Aorta (tissue), 5 donors: ENCODE results near the gene KRTAP3-3. TPM values are rescaled to one million over a fixed set of nuclear protein-coding genes. Genes with fewer than 3 reads are reported as not detected.

Source experiments
- ATAC-seq: fragments of 200-7000 bp; cut with Tn5 transposase; one replicate; pipeline ENCODE4 v1.9.1; 2022; ENCODE audit warnings: moderate library complexity; ENCODE audit not compliant: low FRiP score
- DNase-seq, 2 donors: peaks; one replicate each; pipeline ENCODE4 v3.0.0-alpha.2; 2020
- H3K27ac ChIP-seq, 2 donors: one replicate each; pipeline ENCODE4 v1.5.1; 2013; ENCODE audit warnings: low read length in 2 of 2, mild to moderate bottlenecking in 2 of 2, moderate library complexity in 2 of 2, control low read depth in 1 of 2, inconsistent platforms in 1 of 2, low read depth in 1 of 2
- H3K27me3 ChIP-seq, 2 donors: one replicate each; pipeline ENCODE4 v1.6.1; 2013; ENCODE audit warnings: control low read depth in 1 of 2, low read length in 1 of 2, mild to moderate bottlenecking in 1 of 2, moderate library complexity in 1 of 2; ENCODE audit not compliant: insufficient read depth in 2 of 2, control insufficient read depth in 1 of 2
- H3K36me3 ChIP-seq, 2 donors: one replicate each; pipeline ENCODE4 v1.6.1; 2013; ENCODE audit warnings: control low read depth in 1 of 2, low read length in 1 of 2, mild to moderate bottlenecking in 1 of 2; ENCODE audit not compliant: insufficient read depth in 2 of 2, control insufficient read depth in 1 of 2
- H3K4me1 ChIP-seq, 2 donors: one replicate each; pipeline ENCODE4 v1.6.1; 2013; ENCODE audit warnings: low read length in 2 of 2, control low read depth in 1 of 2, mild to moderate bottlenecking in 1 of 2, moderate library complexity in 1 of 2; ENCODE audit not compliant: insufficient read depth in 2 of 2, control insufficient read depth in 1 of 2
- H3K4me3 ChIP-seq, 2 donors: one replicate each; pipeline ENCODE4 v1.5.1; 2013; ENCODE audit warnings: low read length in 2 of 2, control low read depth in 1 of 2, mild to moderate bottlenecking in 1 of 2
- H3K9me3 ChIP-seq: one replicate; pipeline ENCODE4 v1.6.1; 2013; ENCODE audit warnings: mild to moderate bottlenecking, low read length; ENCODE audit not compliant: control insufficient read depth
- WGBS, 2 donors: extraction: QIAGEN DNeasy Blood & Tissue Kit; methylation state at CpG; one replicate each; pipeline ENCODE4 v1.1.7; 2013; 5-methylcytosine and 5-hydroxymethylcytosine counted together
- intact Hi-C, 2 donors: fragments of 100-400 bp; cut with DNase I; formaldehyde crosslinking; loops; one replicate each; pipeline versions ENCODE4 v1.14.2 to v1.15.0; 2022
- polyA plus RNA-seq, 2 donors: library from polyadenylated mRNA; stranded (reverse); fragments of 200-250 nt; gene quantifications; one replicate each; pipeline ENCODE4 v1.2.3, GENCODE V29; 2013
- total RNA-seq, 2 donors: library from RNA; stranded (reverse); fragmentation: NEBNext Ultra II Directional; extraction: Animal tissue kit (Norgen Biotek cat#: 25700); gene quantifications; one replicate each; pipeline ENCODE4 v1.2.1, GENCODE V29; 2021
- donor health status: healthy with polysubstance abuse.
- donor health status: Bipolar disorder and iron deficiency.
- donor health status: DM: no; HTN: no; CAD: no.
- donor health status: DM: no; HTN: no; CAD: no.
- donor health status: DM: yes; HTN: yes; CAD: no.

The KRTAP3-3 gene
- total and polyA plus RNA-seq, 4 donors, result not detected

DNA sequence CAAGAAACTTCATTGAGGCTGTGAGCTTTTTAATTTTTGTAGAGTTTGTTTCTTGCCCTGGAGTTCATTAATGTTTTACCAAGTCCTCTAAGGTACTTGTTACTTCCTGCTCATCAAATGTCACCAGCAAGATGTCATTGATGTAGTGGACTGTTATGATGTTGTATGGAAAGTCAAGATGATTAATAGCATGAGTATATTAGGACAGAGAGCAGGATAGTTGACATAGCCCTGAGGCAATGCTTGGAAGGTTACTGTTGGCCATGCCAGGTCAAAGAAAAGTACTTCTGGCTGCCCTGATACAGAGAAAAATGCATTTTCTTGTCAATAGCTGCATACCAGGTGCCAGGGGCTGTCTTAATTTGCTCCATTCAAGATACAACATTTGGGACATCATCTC is 26.4 kb upstream of the KRTAP3-3 start:
- Histone ChIP-seq H3K9me3 (peaks cover 2% of the 10 kb centered on the region), H3K4me3 (no peak overlapping the region), H3K36me3 (no peaks in the 10 kb centered on the region), H3K4me1 (no peaks in the 10 kb centered on the region), H3K27ac (no peak overlapping the region), H3K27me3 (no peaks in the 10 kb centered on the region)
- ATAC-seq (no peak), DNase-seq (no peak)
- intact Hi-C loops, result no loop called here

DNA sequence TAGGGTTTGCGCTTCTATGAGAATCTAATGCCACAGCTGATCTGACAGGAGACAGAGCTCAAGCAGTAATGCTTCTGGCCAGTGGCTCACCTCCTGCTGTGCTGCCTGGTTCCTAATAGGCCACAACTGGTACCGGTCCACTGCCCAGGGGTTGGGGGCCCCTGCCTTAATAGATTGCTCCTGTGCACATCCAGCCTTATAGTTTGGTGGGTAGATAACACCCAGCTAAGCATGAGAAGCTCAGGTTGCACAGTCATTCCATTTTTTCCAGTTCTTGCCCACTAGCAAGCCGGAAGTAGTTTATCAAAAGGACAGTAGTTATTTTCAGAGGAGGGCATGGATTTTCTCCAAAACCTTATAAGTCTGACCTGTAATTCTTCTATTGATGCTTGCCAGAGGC is 25.5 kb upstream of the KRTAP3-3 start:
- intact Hi-C loops, result no loop called here
- ATAC-seq (no peak), DNase-seq (no peak)
- H3K27me3 ChIP-seq, result no peaks in the 10 kb centered on the region
- peaks cover 2% of the 10 kb centered on the region for H3K9me3 ChIP-seq
- H3K4me1 ChIP-seq, result no peaks in the 10 kb centered on the region
- H3K4me3 ChIP-seq, result no peak overlapping the region
- no peak overlapping the region for H3K27ac ChIP-seq
- WGBS, 2 donors, result 80 to 91% methylated on average over 3 of the region's 3 CpGs
- H3K36me3 ChIP-seq, result no peaks in the 10 kb centered on the region

DNA sequence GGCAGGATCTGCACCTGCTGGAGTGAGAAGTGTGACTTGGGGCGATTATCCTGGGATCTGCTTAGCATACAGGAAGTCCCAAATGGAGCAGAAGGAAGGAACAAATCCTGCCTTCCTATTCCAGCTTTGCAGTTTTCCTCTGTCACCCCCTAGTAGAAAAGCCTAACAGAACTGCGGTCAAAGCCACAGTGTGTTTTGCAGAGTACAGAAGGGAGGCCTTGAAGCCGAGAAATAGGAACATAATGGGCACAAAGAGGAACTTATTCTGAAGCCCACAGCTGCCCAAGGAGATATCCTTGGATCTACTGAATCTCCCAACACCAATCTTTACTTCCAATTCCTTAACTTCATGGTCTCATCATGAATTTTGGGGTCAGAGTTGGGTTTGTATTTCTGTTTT is 24.6 kb upstream of the KRTAP3-3 start:
- H3K4me1 ChIP-seq, result no peaks in the 10 kb centered on the region
- H3K4me3 ChIP-seq, result no peak overlapping the region
- no peak overlapping the region for H3K27ac ChIP-seq
- H3K36me3 ChIP-seq, result no peaks in the 10 kb centered on the region
- 76 to 85% methylated on average over 3 of the region's 3 CpGs for WGBS, 2 donors
- ATAC-seq (no peak), DNase-seq (no peak)
- intact Hi-C loops, result no loop called here
- H3K27me3 ChIP-seq, result no peaks in the 10 kb centered on the region
- H3K9me3 ChIP-seq, result peaks cover 2% of the 10 kb centered on the region

DNA sequence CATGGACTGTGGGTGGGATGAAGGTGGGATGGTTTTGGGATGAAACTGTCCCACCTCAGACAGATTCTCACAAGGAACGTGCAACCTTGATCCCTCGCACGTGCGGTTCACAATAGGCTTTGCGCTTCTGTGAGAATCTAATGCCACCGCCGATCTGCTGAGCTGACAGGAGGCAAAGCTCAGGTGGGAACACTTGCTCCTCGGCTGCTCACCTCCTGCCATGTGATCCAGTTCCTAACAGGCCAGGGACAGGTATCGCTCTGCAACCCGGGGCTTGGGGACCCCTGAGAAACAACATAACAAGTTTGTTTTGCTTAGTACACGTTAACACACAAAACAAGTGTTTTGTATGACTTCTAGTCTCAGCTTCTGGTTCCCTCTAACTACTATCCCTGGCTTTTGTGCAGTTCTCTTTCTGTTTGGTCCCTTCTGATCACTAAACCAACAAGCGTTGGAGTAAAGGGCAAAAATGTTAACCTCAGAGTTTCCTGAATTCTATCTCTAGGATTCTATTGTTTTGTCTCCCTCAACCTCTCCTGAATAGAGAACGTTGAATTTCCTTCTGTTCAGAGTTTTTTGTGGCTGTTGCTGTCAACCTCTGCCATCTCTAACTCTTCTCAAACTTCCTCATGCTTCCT is 22.7 kb upstream of the KRTAP3-3 start:
- DNase-seq, result no peak
- H3K4me3 ChIP-seq, result no peak overlapping the region
- WGBS, 2 donors, result 80 to 84% methylated on average over 13 of the region's 13 CpGs
- intact Hi-C loops, result no loop called here
- peaks cover 2% of the 10 kb centered on the region for H3K9me3 ChIP-seq
- no peaks in the 10 kb centered on the region for H3K27me3 ChIP-seq
- no peak for ATAC-seq
- H3K36me3 ChIP-seq, result no peaks in the 10 kb centered on the region
- H3K4me1 ChIP-seq, result no peaks in the 10 kb centered on the region
- H3K27ac ChIP-seq, result no peak overlapping the region

DNA sequence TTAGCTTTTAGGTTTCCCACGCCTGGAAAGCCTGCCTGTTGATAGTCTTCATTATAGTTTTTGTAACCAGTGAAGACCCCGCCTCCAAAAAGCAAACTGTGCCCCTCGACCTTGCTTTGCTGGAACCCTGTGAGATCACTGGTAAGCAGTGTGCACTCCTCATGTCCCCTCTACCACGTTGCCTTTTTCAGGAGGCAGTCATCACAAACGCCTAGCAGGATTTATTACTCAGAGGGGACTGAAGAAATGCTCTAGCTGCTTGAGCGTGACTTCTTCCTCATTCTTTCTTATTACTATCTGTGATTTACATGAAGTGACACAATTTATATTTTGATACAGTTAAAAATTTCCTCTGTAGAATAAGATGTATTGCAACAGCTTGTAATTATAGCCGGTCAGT is 21.5 kb upstream of the KRTAP3-3 start:
- Histone ChIP-seq H3K36me3 (no peaks in the 10 kb centered on the region), H3K9me3 (peaks cover 2% of the 10 kb centered on the region), H3K4me1 (no peaks in the 10 kb centered on the region), H3K4me3 (no peak overlapping the region), H3K27me3 (no peaks in the 10 kb centered on the region), H3K27ac (no peak overlapping the region)
- ATAC-seq, result no peak
- WGBS, 2 donors, result 23 to 37% methylated on average over 7 of the region's 7 CpGs
- intact Hi-C loops, result no loop called here
- no peak for DNase-seq

DNA sequence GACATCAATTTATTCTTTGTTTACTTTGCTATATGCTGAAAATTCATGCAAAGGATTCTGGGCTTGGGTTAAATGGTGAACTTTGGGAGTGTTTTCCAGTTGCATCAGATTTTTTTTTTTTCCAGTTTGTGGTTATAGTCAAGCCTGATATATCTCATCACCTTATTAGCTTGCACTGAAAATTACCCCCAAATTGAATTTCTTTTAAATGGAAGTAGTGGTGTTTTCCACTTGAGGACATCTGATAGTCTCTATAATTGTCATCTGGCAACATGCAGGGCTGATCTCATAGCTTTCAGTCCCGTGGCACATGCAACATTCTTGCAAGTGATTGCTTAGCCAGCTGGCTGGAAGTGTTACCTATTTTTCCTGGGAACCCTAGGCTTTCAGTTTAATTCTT is 19.6 kb upstream of the KRTAP3-3 start:
- peaks cover 2% of the 10 kb centered on the region for H3K9me3 ChIP-seq
- no peaks in the 10 kb centered on the region for H3K4me1 ChIP-seq
- no peaks in the 10 kb centered on the region for H3K27me3 ChIP-seq
- intact Hi-C loops, result no loop called here
- no peak overlapping the region for H3K27ac ChIP-seq
- H3K36me3 ChIP-seq, result no peaks in the 10 kb centered on the region
- ATAC-seq (no peak), DNase-seq (no peak)
- WGBS, 2 donors, result 4 to 5% methylated on average over 1 of the region's 1 CpG
- H3K4me3 ChIP-seq, result no peak overlapping the region

DNA sequence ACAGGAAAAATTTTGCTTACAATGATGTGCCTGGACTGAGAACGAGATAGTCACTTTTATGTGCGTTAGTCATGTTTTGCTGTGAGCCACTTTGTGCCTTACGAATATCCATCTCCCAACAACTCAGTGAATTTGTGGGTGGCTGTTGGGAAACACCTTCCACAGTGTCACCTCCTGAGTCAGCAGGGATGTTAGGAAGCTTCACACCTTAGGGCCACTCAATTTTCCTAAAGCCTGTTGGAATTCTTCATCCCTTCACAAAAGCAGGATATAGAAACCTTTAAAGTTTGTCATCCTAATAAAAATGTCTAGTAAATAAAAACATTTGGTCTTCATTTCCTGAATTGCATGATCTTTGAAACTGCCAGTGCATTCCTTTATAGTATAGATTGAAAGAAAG is 19.2 kb upstream of the KRTAP3-3 start:
- intact Hi-C loops, result no loop called here
- DNase-seq (no peak), ATAC-seq (no peak)
- Histone ChIP-seq H3K27me3 (no peaks in the 10 kb centered on the region), H3K27ac (no peak overlapping the region), H3K36me3 (no peaks in the 10 kb centered on the region), H3K4me3 (no peak overlapping the region), H3K4me1 (no peaks in the 10 kb centered on the region), H3K9me3 (no peaks in the 10 kb centered on the region)
- WGBS, 2 donors, result 69 to 78% methylated on average over 3 of the region's 3 CpGs

DNA sequence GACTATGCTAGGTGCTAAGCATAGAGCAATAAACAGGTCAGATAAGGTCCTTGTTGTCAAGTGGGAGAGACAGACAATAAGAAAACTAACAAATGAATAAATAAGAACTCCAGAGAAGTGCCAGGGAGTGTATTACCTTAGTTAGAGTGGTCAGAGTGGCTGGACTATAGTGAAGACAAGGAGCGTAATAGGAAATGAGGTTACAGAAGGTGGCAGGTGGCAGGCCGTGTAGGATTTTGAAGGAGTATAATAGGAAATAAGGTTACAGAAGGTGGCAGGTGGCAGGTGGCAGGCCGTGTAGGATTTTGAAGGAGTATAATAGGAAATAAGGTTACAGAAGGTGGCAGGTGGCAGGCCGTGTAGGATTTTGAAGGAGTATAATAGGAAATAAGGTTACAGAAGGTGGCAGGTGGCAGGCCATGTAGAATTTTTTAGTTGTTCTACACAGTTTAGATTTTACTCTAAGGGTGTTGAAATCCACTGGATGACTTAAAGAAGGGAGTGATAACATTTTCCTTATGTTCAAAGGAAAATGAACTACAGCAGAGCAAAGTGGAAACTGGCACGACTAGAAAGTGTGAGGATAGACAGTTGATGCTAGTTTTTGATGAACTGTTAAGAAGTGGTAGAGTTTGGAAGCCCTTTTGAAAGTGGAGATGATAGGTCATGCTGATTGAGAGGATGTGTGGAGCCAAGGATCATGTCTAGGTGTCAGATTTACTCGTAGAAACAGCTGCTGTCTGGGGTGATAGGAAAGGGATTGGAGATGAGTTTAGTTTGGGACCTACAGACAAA is 18.6 kb upstream of the KRTAP3-3 start:
- Histone ChIP-seq H3K4me1 (no peaks in the 10 kb centered on the region), H3K9me3 (no peaks in the 10 kb centered on the region), H3K27me3 (no peaks in the 10 kb centered on the region), H3K36me3 (no peaks in the 10 kb centered on the region), H3K27ac (no peak overlapping the region), H3K4me3 (no peak overlapping the region)
- WGBS, 2 donors, result 70% methylated on average over 6 of the region's 6 CpGs
- DNase-seq (no peak), ATAC-seq (no peak)
- intact Hi-C loops, result no loop called here

DNA sequence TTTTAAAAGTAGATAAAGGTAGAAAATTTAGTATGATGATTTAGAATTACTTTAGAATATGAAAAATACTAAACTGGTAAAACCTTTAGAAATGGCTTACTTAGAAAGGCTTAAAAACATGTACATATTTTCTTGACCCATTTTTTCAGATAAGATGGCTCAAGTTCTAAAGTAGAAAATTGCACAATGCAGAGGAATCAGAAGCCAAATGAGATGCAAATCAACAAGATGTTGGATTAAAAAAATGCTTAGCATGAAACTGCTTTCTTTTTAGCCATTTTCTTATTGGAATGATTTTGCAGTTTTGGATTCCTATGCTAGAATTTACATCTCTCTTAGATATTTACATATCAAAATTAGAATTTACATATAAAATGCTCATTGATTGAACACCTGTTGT is 16.5 kb upstream of the KRTAP3-3 start:
- intact Hi-C loops, result no loop called here
- ATAC-seq (no peak), DNase-seq (no peak)
- H3K27me3 ChIP-seq, result no peaks in the 10 kb centered on the region
- H3K4me3 ChIP-seq, result no peak overlapping the region
- H3K27ac ChIP-seq, result no peak overlapping the region
- no peaks in the 10 kb centered on the region for H3K36me3 ChIP-seq
- H3K4me1 ChIP-seq, result no peaks in the 10 kb centered on the region
- no peaks in the 10 kb centered on the region for H3K9me3 ChIP-seq
